Measurements from ENCODE around the gene CSH1. TPM values are rescaled to one million over a fixed set of nuclear protein-coding genes. Genes with fewer than 3 reads are reported as not detected.
"Not testable (repeated sequence)": the region's sequence is repeated elsewhere in the genome, so short reads cannot be mapped to it uniquely, and the experiment has no call there.

The CSH1 gene
- total and polyA plus RNA-seq, 2 donors (not counting 1 experiment from before 2014, with no cell fraction given), result not detected

DNA sequence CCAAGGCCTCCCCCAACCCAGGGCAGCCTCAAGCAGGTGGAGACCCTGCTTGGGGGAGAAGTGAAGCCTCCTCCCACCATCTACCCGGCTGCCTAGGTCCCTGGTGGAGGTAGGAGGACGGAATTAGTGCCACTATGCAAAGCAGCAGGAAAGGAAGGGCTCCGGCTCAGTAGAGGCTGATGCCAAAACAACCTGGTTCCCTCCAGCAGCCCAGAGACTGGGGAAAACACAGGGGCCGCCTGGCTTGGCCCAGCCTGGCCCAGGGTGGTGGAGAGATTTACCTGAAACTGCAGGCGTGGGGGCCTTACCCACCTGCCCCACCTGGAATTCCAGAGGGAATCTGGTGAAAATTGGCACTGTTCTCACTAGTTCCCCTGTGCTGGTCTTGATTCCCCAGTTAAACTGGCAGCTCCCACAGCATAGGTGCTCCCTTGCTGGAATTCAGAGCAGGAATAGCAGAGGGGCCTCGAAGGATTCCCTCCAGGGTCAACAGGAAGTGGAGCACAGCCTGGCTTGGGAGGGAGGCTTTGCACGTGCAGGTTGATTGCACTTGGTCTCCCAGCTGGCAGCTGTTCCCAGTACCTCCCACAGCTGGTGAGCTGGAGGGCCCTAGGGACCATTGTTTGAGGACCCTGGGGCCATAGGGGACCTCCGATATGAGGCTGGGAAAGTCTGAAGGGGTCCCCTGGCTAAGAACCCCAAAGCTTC is 31.2 kb upstream of the CSH1 start:
- Histone ChIP-seq H3K79me2 (ENCODE audit: control insufficient read depth, insufficient read depth, low read length) (no peaks in the 10 kb centered on the region), H3K27ac (ENCODE audit: insufficient read depth, low read length) (no peak overlapping the region), H3K36me3 (ENCODE audit: control insufficient read depth, insufficient read depth, low read length) (no peaks in the 10 kb centered on the region), H3K4me2 (ENCODE audit: extremely low read depth, insufficient read depth, low read length) (no peak overlapping the region), H4K20me1 (ENCODE audit: control insufficient read depth, extremely low read depth, insufficient read depth, low read length) (no peaks in the 10 kb centered on the region), H3K9me3 (ENCODE audit: control insufficient read depth, insufficient read depth, low read depth, low read length) (no peaks in the 10 kb centered on the region), H3K27me3 (ENCODE audit: control insufficient read depth, insufficient read depth, low read length) (peaks cover 5% of the 10 kb centered on the region), H2AFZ (ENCODE audit: low read length) (no peak overlapping the region), H3K4me1 (ENCODE audit: control insufficient read depth, extremely low read depth, insufficient read depth, low read length) (no peaks in the 10 kb centered on the region), H3K4me3 (replicated peaks in 1 of 4; ENCODE audit: control extremely low read depth in 1 of 4, insufficient read depth in 1 of 4, low read depth in 3 of 4, low read length in 4 of 4) (no peak overlapping the region), H3K9ac (ENCODE audit: insufficient read depth, low read length) (no peak overlapping the region)
- no peak for DNase-seq (ENCODE audit: low read depth in 2 of 2)
- TF ChIP-seq EZH2 (IDR thresholded peaks at IDR 0.05; ENCODE audit: low read length, missing control alignments), result no peak
- TF ChIP-seq, protein P1, sequence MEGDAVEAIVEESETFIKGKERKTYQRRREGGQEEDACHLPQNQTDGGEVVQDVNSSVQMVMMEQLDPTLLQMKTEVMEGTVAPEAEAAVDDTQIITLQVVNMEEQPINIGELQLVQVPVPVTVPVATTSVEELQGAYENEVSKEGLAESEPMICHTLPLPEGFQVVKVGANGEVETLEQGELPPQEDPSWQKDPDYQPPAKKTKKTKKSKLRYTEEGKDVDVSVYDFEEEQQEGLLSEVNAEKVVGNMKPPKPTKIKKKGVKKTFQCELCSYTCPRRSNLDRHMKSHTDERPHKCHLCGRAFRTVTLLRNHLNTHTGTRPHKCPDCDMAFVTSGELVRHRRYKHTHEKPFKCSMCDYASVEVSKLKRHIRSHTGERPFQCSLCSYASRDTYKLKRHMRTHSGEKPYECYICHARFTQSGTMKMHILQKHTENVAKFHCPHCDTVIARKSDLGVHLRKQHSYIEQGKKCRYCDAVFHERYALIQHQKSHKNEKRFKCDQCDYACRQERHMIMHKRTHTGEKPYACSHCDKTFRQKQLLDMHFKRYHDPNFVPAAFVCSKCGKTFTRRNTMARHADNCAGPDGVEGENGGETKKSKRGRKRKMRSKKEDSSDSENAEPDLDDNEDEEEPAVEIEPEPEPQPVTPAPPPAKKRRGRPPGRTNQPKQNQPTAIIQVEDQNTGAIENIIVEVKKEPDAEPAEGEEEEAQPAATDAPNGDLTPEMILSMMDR (conservative IDR thresholded peaks at IDR 0.05 in 1 of 2, IDR thresholded peaks at IDR 0.05 in 1 of 2; ENCODE audit: low read depth in 1 of 2, low read length in 2 of 2), result no peak

DNA sequence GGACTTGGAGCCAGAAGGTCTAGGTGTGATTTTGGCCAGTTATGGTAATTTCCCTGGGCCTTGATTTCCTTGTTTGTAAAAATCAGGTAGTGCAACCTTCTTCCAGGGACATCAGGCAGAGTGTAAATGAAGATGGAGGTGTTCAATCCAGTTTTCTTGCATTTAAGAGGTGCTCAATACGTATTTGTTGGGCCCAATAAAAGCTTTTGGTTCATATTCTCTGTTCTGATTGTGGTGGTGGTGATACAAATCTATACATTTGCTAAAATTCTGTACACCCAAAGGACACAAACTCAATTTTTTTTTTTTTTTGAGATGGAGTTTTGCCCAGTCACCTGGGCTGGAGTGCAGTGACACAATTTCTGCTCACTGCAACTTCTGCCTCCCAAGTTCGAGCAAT is 29.8 kb upstream of the CSH1 start:
- Histone ChIP-seq H3K9me3 (ENCODE audit: control insufficient read depth, insufficient read depth, low read depth, low read length) (no peaks in the 10 kb centered on the region), H4K20me1 (ENCODE audit: control insufficient read depth, extremely low read depth, insufficient read depth, low read length) (no peaks in the 10 kb centered on the region), H3K27me3 (ENCODE audit: control insufficient read depth, insufficient read depth, low read length) (peaks cover 5% of the 10 kb centered on the region), H3K4me2 (ENCODE audit: extremely low read depth, insufficient read depth, low read length) (no peak overlapping the region), H3K36me3 (ENCODE audit: control insufficient read depth, insufficient read depth, low read length) (no peaks in the 10 kb centered on the region), H3K27ac (ENCODE audit: insufficient read depth, low read length) (no peak overlapping the region), H3K4me3 (replicated peaks in 1 of 4; ENCODE audit: control extremely low read depth in 1 of 4, insufficient read depth in 1 of 4, low read depth in 3 of 4, low read length in 4 of 4) (no peak overlapping the region), H3K4me1 (ENCODE audit: control insufficient read depth, extremely low read depth, insufficient read depth, low read length) (no peaks in the 10 kb centered on the region), H3K79me2 (ENCODE audit: control insufficient read depth, insufficient read depth, low read length) (no peaks in the 10 kb centered on the region), H2AFZ (ENCODE audit: low read length) (no peak overlapping the region), H3K9ac (ENCODE audit: insufficient read depth, low read length) (no peak overlapping the region)
- TF ChIP-seq, protein P1 (conservative IDR thresholded peaks at IDR 0.05 in 1 of 2, IDR thresholded peaks at IDR 0.05 in 1 of 2; ENCODE audit: low read depth in 1 of 2, low read length in 2 of 2), result no peak
- no peak for TF ChIP-seq EZH2 (IDR thresholded peaks at IDR 0.05; ENCODE audit: low read length, missing control alignments)
- DNase-seq (ENCODE audit: low read depth in 2 of 2), result no peak

DNA sequence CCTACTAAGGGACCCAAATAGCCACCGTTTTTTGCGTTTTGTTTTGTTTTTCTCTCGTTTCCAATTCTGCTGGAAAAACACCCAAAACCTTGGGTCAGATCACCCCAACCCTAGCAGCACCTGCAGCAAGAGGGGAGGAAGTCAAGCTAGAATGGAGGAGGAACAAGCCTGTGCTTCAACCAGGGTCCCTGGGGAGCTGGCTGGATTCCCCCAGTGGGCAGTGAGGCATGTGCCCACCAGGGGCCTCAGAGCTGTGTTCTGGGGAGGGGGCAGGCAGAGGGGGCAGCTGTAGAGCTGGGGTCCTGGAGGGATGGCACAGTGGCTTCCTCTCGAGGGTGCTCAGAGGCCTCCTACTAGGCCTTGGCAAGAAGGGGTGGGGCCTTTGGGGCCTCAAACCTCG is 29.2 kb upstream of the CSH1 start:
- H3K4me2 ChIP-seq (ENCODE audit: extremely low read depth, insufficient read depth, low read length), result no peak overlapping the region
- no peaks in the 10 kb centered on the region for H4K20me1 ChIP-seq (ENCODE audit: control insufficient read depth, extremely low read depth, insufficient read depth, low read length)
- no peak overlapping the region for H3K27ac ChIP-seq (ENCODE audit: insufficient read depth, low read length)
- no peaks in the 10 kb centered on the region for H3K36me3 ChIP-seq (ENCODE audit: control insufficient read depth, insufficient read depth, low read length)
- H2AFZ ChIP-seq (ENCODE audit: low read length), result no peak overlapping the region
- H3K79me2 ChIP-seq (ENCODE audit: control insufficient read depth, insufficient read depth, low read length), result no peaks in the 10 kb centered on the region
- H3K9me3 ChIP-seq (ENCODE audit: control insufficient read depth, insufficient read depth, low read depth, low read length), result no peaks in the 10 kb centered on the region
- H3K27me3 ChIP-seq (ENCODE audit: control insufficient read depth, insufficient read depth, low read length), result peaks cover 6% of the 10 kb centered on the region
- no peak overlapping the region for H3K4me3 ChIP-seq (replicated peaks in 1 of 4; ENCODE audit: control extremely low read depth in 1 of 4, insufficient read depth in 1 of 4, low read depth in 3 of 4, low read length in 4 of 4)
- no peaks in the 10 kb centered on the region for H3K4me1 ChIP-seq (ENCODE audit: control insufficient read depth, extremely low read depth, insufficient read depth, low read length)
- TF ChIP-seq EZH2 (IDR thresholded peaks at IDR 0.05; ENCODE audit: low read length, missing control alignments), result no peak
- TF ChIP-seq, protein P1 (conservative IDR thresholded peaks at IDR 0.05 in 1 of 2, IDR thresholded peaks at IDR 0.05 in 1 of 2; ENCODE audit: low read depth in 1 of 2, low read length in 2 of 2), result no peak
- DNase-seq (ENCODE audit: low read depth in 2 of 2), result no peak
- H3K9ac ChIP-seq (ENCODE audit: insufficient read depth, low read length), result no peak overlapping the region

DNA sequence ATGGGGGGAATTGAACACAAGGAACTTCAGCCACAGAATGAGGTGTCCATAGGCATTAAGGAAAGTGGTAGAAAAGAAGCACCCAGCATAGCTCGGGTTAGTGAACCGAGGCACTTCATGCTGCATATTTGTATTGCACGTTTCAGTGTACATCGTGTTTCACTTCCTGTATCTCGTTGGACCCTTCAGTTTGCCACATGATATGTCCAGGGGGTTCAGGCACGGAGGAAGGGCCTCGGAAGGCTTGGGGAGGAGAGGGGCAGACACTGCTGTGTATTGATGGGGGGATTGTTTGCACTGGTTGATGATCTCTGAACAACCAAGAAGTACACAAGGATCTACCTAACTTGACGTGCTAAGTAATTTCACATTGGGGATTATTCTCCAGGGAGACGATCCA is 26.0 kb upstream of the CSH1 start:
- H2AFZ ChIP-seq (ENCODE audit: low read length); H3K4me2 ChIP-seq (ENCODE audit: extremely low read depth, insufficient read depth, low read length); H3K9ac ChIP-seq (ENCODE audit: insufficient read depth, low read length); H3K9me3 ChIP-seq (ENCODE audit: control insufficient read depth, insufficient read depth, low read depth, low read length); DNase-seq (ENCODE audit: low read depth in 2 of 2); H3K4me3 ChIP-seq (replicated peaks in 1 of 4; ENCODE audit: control extremely low read depth in 1 of 4, insufficient read depth in 1 of 4, low read depth in 3 of 4, low read length in 4 of 4); H3K79me2 ChIP-seq (ENCODE audit: control insufficient read depth, insufficient read depth, low read length); H3K27ac ChIP-seq (ENCODE audit: insufficient read depth, low read length); H3K36me3 ChIP-seq (ENCODE audit: control insufficient read depth, insufficient read depth, low read length); H3K27me3 ChIP-seq (ENCODE audit: control insufficient read depth, insufficient read depth, low read length); H3K4me1 ChIP-seq (ENCODE audit: control insufficient read depth, extremely low read depth, insufficient read depth, low read length); H4K20me1 ChIP-seq (ENCODE audit: control insufficient read depth, extremely low read depth, insufficient read depth, low read length): not testable (repeated sequence)

DNA sequence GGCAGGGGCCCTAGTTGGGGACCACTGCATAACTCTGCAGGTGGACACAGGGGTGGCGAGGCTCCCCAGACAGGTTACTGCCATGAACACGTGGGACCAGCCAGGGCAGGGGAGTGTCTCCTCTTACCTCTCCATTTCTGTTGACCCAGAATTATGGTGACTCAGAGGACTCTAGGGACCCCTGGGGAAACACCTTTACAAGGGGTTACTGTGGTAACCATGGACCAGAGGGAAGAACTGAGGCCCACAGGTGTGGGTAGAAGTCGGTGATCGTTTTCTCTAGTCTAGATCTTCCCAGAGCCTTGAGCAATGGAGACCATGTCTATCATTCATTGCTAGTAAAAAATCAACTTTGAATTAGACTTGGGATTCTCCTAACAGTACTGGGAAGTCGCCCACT is 24.4 kb upstream of the CSH1 start:
- not testable (repeated sequence) for H4K20me1 ChIP-seq (ENCODE audit: control insufficient read depth, extremely low read depth, insufficient read depth, low read length); H3K4me1 ChIP-seq (ENCODE audit: control insufficient read depth, extremely low read depth, insufficient read depth, low read length); H3K36me3 ChIP-seq (ENCODE audit: control insufficient read depth, insufficient read depth, low read length); H3K79me2 ChIP-seq (ENCODE audit: control insufficient read depth, insufficient read depth, low read length); H3K9ac ChIP-seq (ENCODE audit: insufficient read depth, low read length); H3K9me3 ChIP-seq (ENCODE audit: control insufficient read depth, insufficient read depth, low read depth, low read length); H3K27me3 ChIP-seq (ENCODE audit: control insufficient read depth, insufficient read depth, low read length); H3K4me3 ChIP-seq (replicated peaks in 1 of 4; ENCODE audit: control extremely low read depth in 1 of 4, insufficient read depth in 1 of 4, low read depth in 3 of 4, low read length in 4 of 4); H3K4me2 ChIP-seq (ENCODE audit: extremely low read depth, insufficient read depth, low read length); H2AFZ ChIP-seq (ENCODE audit: low read length); H3K27ac ChIP-seq (ENCODE audit: insufficient read depth, low read length); DNase-seq (ENCODE audit: low read depth in 2 of 2)
